Fibroblast of pulmonary artery (primary cell): ENCODE measurements around the gene SPRYD3.
"Not testable (repeated sequence)": the region's sequence is repeated elsewhere in the genome, so short reads cannot be mapped to it uniquely, and the experiment has no call there.

ENCODE experiments used
- DNase-seq: peaks from one replicate; pipeline ENCODE4 v3.0.0-alpha.2; 2010; ENCODE audit warnings: low read depth
- H3K4me3 ChIP-seq: replicated peaks from 2 replicates; pipeline ENCODE4 v1.5.1; 2011; ENCODE audit warnings: low read depth, mild to moderate bottlenecking, control low read depth, low read length, moderate library complexity
- CTCF ChIP-seq: IDR thresholded peaks from 2 replicates; pipeline ENCODE4 v1.5.1; 2011; ENCODE audit warnings: mild to moderate bottlenecking, control low read depth, low read length, inconsistent platforms; ENCODE audit errors: missing control alignments

Gene SPRYD3

GRCh38 chr12:53096089-53096741 lies 17.0 kb upstream of the SPRYD3 start:
- H3K4me3 ChIP-seq, result peak overlapping the region; percentile 59
- DNase-seq, result peak; percentile 82
- no peak for TF ChIP-seq CTCF

- not testable (repeated sequence) for DNase-seq, H3K4me3 ChIP-seq
These were observed 16.4 kb upstream of the SPRYD3 start for GRCh38 chr12:53095596-53095895.

- not testable (repeated sequence) for DNase-seq, H3K4me3 ChIP-seq
These were observed 15.8 kb upstream of the SPRYD3 start for GRCh38 chr12:53094796-53095595.

GRCh38 chr12:53094394-53094787 lies 15.2 kb upstream of the SPRYD3 start:
- H3K4me3 ChIP-seq, result no peak overlapping the region
- TF ChIP-seq CTCF, result no peak
- no peak for DNase-seq

GRCh38 chr12:53093777-53094393 lies 14.7 kb upstream of the SPRYD3 start:
- H3K4me3 ChIP-seq, result no peak overlapping the region
- DNase-seq, result no peak
- no peak for TF ChIP-seq CTCF

- H3K4me3 ChIP-seq, result no peak overlapping the region
- DNase-seq, result no peak
- no peak for TF ChIP-seq CTCF
These were observed 12.6 kb upstream of the SPRYD3 start for GRCh38 chr12:53091756-53092155.

GRCh38 chr12:53090554-53090953 lies 11.4 kb upstream of the SPRYD3 start:
- no peak for TF ChIP-seq CTCF
- H3K4me3 ChIP-seq, result no peak overlapping the region
- DNase-seq, result no peak

- no peak overlapping the region for H3K4me3 ChIP-seq
- no peak for DNase-seq
- TF ChIP-seq CTCF, result no peak
These were observed 10.9 kb upstream of the SPRYD3 start for GRCh38 chr12:53090105-53090504.
